GM18520 (cell line): ENCODE measurements around the gene OGN.

ENCODE experiments used
- ATAC-seq: cut with Tn5 transposase; IDR thresholded peaks from one replicate; pipeline ENCODE4 v1.9.1; 2021; ENCODE audit not compliant: unreplicated experiment

Gene OGN

DNA sequence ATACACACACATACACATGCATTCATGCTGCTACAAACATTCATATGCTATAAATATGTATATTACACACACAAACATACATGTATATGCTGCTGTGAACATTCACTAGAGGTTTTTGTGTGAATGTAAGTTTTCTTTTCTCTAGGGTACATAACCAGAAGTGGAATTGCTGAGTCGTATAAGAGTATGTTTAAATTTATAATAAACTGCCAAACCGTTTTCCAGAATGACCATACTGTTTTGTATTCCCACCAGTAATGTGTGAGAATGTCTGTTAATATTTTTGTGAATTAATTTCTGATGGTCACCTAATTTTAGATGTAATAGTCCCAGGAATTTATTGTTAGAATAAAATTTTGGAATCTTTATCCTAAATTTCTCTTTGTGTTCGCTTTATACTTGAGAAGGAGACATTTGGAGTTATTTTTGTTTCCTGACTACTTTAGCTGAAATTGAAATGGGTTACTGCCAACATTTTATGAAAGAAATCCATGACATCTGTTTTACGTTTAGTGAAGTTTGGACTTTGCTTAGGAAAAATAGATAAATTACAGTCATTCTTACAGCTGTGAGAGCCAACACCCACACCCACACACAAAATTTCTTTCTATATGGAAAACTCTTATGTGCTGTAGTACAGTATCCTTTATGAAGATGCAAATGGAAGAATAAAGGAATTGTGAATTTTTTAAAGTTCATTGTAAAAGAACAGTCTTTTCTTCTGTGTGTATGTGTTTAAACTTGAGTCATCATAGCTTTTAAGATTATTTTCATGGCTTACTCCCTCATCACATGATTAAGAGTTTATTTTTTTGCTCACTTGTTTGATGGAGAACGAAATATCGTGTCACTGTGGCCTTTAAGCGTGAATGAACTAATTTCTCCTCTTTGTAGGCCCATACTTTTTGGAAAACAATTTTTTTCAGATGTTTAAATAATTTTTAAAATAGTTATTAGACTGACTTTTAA lies 54.3 kb downstream of the OGN start:
- no peak for ATAC-seq

DNA sequence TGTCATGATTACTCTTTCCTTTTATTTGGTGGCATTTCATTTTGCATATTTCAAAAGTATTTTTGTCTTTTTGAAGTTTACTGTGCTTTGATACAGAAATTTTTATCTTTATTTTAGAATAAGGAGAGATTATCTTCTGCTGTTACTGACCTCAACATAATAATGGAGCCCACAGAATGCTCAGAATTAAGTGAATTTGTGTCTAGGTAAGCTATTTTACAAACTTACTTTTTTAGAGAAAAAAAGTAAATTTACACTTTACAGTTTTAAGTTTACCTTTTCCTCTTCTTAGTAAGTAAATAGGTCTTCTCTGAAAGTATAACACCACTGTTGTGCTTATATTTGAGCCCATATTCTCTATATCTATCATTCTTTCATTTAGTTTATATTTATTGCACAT lies 58.8 kb downstream of the OGN start:
- ATAC-seq, result no peak

DNA sequence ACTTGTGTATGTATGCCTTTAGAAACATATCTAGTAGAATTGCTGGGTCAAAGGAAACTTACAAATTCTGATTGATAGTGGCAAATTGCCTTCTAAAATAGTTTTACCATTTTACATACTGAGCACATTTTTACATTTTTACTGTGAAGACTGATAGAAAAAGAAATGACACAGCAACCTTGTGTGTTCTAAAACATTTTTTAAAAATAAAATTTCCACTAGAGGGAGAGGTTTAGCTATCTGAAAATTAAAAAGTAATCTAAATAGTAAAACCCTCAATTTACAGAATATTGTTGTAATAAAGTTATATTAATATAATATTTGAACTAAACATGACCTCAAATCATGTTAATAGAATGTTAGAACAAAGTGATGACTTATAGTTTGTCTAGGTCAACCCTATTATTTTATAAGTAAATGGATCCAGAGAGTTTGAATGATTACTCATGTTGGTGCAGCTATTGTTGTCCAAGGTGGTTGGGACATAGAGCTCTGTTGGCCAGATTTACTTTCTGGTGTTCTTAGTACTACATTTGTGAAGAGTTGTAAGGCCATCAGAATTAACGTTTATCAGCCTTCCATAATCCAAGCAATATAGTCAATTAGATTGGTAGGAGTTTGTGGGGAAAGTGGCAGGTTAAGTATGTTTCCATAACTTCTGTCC lies 61.4 kb downstream of the OGN start:
- no peak for ATAC-seq

DNA sequence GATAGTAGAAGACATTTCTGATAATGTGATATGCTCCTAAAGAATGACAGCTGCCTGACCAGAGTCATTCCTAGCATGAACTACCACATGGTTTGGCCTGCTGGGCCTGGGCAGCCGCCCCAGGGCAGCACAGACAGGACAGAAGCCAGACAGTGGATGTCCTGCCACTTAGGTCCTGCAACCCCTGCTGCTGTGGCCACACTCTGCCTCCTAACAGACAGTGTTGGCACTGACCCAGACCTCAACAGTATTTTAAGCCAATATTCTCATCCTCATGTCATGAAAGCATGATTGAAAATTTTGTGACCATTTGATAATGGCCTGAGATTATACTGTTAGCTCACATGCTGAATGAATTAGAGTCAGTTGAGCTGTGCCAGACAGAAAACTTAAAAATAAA lies 62.8 kb downstream of the OGN start:
- no peak for ATAC-seq

DNA sequence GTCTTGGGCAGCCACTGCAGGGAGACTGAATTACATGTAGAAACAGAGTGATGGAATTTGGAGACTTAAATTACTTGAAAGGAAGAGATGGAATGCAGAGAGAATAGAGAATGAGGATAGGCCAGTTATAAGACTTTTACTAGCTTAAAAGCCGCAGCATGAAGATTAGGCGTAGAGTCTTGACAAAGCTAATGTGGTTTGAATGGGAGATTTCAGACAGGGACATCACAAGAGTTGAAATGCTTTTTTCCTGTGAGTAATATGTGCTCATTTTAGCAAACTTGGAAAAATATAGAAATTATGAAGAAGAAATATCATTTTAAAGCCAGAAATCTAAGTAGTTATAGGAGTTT lies 71.1 kb downstream of the OGN start:
- no peak for ATAC-seq
